Right atrium auricular region (tissue), 2 donors: ENCODE results near the gene NR2F6. TPM values are rescaled to one million over a fixed set of nuclear protein-coding genes. Genes with fewer than 3 reads are reported as not detected.
"Not testable (repeated sequence)": the region's sequence is repeated elsewhere in the genome, so short reads cannot be mapped to it uniquely, and the experiment has no call there.

ENCODE experiments used
- DNase-seq: peaks from one replicate; pipeline ENCODE4 v3.0.0-alpha.2; 2019; ENCODE audit warnings: low spot score
- H3K27ac ChIP-seq, 2 donors: fragments of 200-600 bp; sonication (generic); 1 replicate in 1 of 2; 2 replicates in 1 of 2; pipeline ENCODE4 v1.5.1; 2016 to 2019
- H3K27me3 ChIP-seq, 2 donors: fragments of 200-600 bp; sonication (generic); one replicate each; pipeline versions ENCODE4 v1.5.1 to v1.6.0; 2017 to 2019
- H3K36me3 ChIP-seq: fragments of 200-600 bp; sonication (generic); one replicate; pipeline ENCODE4 v1.5.1; 2016
- H3K4me1 ChIP-seq, 2 donors: fragments of 200-600 bp; sonication (generic); one replicate each; pipeline versions ENCODE4 v1.5.1 to v1.6.0; 2017 to 2019
- H3K4me3 ChIP-seq, 2 donors: fragments of 200-600 bp; sonication (generic); 1 replicate in 1 of 2; 2 replicates in 1 of 2; pipeline ENCODE4 v1.5.1; 2017 to 2019; ENCODE audit warnings: mild to moderate bottlenecking in 1 of 2, moderate library complexity in 1 of 2
- H3K9me3 ChIP-seq, 2 donors: fragments of 200-600 bp; sonication (generic); one replicate each; pipeline ENCODE4 v1.5.1; 2019
- total RNA-seq, 2 donors: library from RNA; depleted of rRNA; stranded (reverse); fragments of >200 nt; gene quantifications; one replicate each; pipeline ENCODE4 v1.1.0, GENCODE V29; 2016
- TF ChIP-seq, protein P1 (sequence below), 2 donors: fragments of 200-600 bp; sonication (generic); IDR thresholded peaks; one replicate each; pipeline ENCODE4 v1.5.1; 2019; ENCODE audit warnings: antibody characterized with exemption in 2 of 2

NR2F6 gene
- total RNA-seq, 2 donors from 2014 or later = 63.6 to 69.7 TPM

DNA sequence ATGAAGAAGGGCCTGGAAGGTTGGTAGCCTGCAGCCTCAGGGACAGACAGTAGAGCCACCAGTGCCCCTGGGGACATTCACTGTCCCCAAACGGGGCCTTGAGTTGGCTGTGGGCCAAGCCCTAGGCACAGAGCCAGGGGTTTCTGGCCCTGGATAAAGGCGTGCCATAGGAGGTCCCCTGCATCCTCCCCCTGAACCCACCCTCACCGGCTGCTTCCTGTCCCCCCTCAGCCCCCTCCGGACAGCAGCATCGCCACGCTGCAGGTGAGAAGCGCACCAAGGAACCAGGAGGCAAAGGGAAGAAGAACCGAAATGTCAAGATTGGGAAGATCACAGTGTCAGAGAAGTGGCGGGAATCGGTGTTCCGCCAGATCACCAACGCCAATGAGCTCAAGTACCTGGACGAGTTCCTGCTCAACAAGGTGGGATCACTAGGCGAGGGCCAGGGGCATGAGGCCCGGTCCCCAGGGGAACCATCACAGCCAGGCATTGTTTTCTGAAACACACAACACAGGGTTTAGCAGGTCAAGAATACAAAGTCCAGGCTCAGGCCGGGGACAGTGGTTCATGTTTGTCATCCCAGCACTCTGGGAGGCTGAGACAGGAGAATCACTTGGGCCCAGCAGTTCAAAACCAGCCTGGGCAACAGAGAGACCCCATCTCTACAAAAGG, 45.2 kb downstream of the NR2F6 start:
- Histone ChIP-seq H3K4me1 (no peaks in the 10 kb centered on the region), H3K27ac (no peak overlapping the region), H3K9me3 (no peaks in the 10 kb centered on the region), H3K36me3 (peaks cover 55% of the 10 kb centered on the region), H3K27me3 (no peaks in the 10 kb centered on the region), H3K4me3 (no peak overlapping the region)
- no peak for DNase-seq
- TF ChIP-seq, protein P1, sequence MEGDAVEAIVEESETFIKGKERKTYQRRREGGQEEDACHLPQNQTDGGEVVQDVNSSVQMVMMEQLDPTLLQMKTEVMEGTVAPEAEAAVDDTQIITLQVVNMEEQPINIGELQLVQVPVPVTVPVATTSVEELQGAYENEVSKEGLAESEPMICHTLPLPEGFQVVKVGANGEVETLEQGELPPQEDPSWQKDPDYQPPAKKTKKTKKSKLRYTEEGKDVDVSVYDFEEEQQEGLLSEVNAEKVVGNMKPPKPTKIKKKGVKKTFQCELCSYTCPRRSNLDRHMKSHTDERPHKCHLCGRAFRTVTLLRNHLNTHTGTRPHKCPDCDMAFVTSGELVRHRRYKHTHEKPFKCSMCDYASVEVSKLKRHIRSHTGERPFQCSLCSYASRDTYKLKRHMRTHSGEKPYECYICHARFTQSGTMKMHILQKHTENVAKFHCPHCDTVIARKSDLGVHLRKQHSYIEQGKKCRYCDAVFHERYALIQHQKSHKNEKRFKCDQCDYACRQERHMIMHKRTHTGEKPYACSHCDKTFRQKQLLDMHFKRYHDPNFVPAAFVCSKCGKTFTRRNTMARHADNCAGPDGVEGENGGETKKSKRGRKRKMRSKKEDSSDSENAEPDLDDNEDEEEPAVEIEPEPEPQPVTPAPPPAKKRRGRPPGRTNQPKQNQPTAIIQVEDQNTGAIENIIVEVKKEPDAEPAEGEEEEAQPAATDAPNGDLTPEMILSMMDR (IDR thresholded peaks at IDR 0.05) = no peak

DNA sequence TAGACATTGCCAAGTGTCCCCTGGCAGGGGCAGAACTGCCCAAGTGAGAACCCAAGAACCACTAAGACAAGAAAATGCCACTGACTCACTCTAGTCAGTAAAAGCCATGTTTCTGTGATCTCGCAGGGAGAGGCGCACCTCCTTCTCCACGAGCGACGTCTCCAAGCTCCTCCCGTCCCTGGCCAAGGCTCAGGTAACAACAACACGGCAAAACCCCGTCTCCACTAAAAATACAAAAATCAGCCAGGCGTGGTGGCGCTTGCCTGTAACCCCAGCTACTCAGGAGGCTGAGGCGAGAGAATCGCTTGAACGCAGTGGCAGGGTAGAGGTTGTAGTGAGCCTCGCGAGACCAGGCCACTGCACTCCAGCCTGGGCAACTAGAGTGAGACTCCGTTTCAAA, 48.1 kb downstream of the NR2F6 start:
- Histone ChIP-seq H3K9me3 (no peaks in the 10 kb centered on the region), H3K27me3 (no peaks in the 10 kb centered on the region), H3K4me3 (no peak overlapping the region), H3K4me1 (no peaks in the 10 kb centered on the region), H3K36me3 (peaks cover 78% of the 10 kb centered on the region), H3K27ac (no peak overlapping the region)
- no peak for DNase-seq
- TF ChIP-seq, protein P1 (IDR thresholded peaks at IDR 0.05) = no peak

DNA sequence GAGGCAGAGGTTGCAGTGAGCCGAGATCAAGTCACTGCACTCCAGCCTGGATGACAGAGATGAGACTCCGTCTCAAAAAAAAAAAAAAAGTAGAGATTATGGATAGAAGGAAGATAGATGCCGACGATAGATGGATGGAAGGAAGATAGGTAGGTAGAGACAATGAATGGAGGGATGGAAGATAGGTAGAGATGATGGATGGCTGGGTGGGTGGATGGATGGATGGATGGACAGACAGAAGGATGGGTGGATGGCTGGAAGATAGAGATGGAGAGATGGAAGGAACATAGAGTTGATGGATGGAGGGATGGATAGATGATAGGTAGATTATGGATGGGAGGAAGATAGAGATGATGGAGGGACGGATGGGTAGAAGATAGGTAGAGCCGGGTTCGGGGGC, 49.1 kb downstream of the NR2F6 start:
- peaks cover 78% of the 10 kb centered on the region for H3K36me3 ChIP-seq
- TF ChIP-seq, protein P1 (IDR thresholded peaks at IDR 0.05) = no peak
- H3K27me3 ChIP-seq = no peaks in the 10 kb centered on the region

DNA sequence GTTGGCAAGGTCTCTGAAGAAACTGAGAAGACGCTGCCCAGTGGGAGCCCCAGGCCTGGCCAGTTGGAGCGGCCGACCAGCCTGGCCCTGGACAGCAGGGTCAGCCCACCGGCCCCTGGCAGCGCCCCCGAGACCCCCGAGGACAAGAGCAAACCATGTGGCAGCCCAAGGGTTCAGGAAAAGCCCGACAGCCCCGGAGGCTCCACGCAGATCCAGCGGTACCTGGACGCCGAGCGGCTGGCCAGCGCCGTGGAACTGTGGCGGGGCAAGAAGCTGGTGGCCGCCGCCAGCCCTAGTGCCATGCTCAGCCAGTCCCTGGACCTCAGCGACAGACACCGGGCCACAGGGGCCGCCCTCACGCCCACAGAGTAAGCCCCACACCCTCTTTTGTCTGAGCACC, 50.6 kb downstream of the NR2F6 start:
- Histone ChIP-seq H3K4me1 (no peaks in the 10 kb centered on the region), H3K4me3 (no peak overlapping the region), H3K27me3 (no peaks in the 10 kb centered on the region), H3K27ac (no peak overlapping the region), H3K9me3 (no peaks in the 10 kb centered on the region), H3K36me3 (peaks cover 78% of the 10 kb centered on the region)
- TF ChIP-seq, protein P1 (IDR thresholded peaks at IDR 0.05) = no peak
- no peak for DNase-seq

More for the DNA sequence above, 49.1 kb downstream of the NR2F6 start:
- Histone ChIP-seq H3K4me3 (no peak overlapping the region), H3K4me1 (no peaks in the 10 kb centered on the region), H3K9me3 (no peaks in the 10 kb centered on the region), H3K27ac (no peak overlapping the region)
- no peak for DNase-seq

DNA sequence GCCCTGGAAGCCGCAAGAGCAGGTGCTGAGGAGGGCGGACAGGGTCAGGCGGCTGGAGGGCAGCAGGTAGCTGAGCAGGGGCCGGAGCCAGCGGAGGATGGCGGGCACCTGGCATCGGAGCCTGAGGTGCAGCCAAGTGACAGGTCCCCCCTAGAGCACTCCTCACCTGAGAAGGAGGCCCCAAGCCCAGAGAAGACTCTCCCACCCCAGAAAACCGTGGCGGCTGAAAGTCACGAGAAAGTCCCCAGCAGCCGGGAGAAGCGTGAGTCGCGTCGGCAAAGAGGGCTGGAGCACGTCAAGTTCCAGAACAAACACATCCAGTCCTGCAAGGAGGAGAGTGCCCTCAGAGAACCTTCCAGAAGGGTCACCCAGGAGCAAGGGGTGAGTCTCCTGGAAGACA, 51.1 kb downstream of the NR2F6 start:
- Histone ChIP-seq H3K27ac (no peak overlapping the region), H3K36me3 (peaks cover 78% of the 10 kb centered on the region), H3K4me3 (no peak overlapping the region), H3K27me3 (no peaks in the 10 kb centered on the region), H3K9me3 (no peaks in the 10 kb centered on the region), H3K4me1 (no peaks in the 10 kb centered on the region)
- TF ChIP-seq, protein P1 (IDR thresholded peaks at IDR 0.05) = no peak
- no peak for DNase-seq

DNA sequence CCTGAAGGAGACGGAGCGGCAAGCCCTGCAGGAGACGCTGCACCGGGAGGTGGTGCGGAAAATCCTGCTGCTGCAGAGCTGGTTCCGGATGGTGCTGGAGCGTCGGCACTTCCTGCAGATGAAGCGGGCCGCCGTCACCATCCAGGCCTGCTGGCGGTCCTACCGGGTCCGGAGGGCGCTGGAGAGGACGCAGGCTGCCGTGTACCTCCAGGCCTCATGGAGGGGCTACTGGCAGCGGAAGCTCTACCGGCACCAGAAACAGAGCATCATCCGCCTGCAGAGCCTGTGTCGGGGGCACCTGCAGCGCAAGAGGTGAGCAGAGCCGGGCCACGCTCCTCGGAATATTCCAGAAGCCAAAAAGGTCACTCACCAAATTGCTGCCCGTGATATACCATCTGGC, 53.0 kb downstream of the NR2F6 start:
- Histone ChIP-seq H3K4me3 (no peak overlapping the region), H3K27me3 (no peaks in the 10 kb centered on the region), H3K4me1 (no peaks in the 10 kb centered on the region), H3K27ac (no peak overlapping the region), H3K9me3 (no peaks in the 10 kb centered on the region), H3K36me3 (peaks cover 83% of the 10 kb centered on the region)
- no peak for DNase-seq
- TF ChIP-seq, protein P1 (IDR thresholded peaks at IDR 0.05) = no peak

DNA sequence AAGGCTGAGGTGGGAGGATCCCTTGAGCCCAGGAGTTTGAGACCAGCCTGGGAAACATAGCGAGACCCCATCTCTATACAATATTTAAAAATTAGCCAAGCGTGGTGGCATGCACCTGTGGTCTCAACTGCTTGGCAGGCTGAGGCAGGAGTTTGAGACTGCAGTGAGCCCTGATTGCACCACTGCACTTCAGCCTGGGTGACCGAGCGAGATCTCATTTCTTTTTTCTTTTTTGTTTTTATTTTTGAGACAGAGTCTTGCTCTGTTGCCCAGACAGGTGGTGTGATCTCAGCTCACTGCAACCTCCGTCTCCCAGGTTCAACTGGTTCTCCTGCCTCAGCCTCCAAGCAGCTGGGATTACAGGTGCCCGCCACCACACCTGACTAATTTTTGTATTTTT, 54.0 kb downstream of the NR2F6 start:
- not testable (repeated sequence) for H3K9me3 ChIP-seq, H3K27ac ChIP-seq, H3K27me3 ChIP-seq, H3K4me1 ChIP-seq, H3K4me3 ChIP-seq, DNase-seq
- H3K36me3 ChIP-seq = peaks cover 89% of the 10 kb centered on the region
